Naive thymus-derived CD8-positive, alpha-beta T cell (primary cell): ENCODE results near the gene RFC1. TPM values are rescaled to one million over a fixed set of nuclear protein-coding genes. Genes with fewer than 3 reads are reported as not detected.
A peak's percentile ranks its signal among the peaks of the same experiment; 100 is the strongest.

Source experiments
- ATAC-seq, 2 donors: fragments of 150-1000 bp; cut with Tn5 transposase in 1 of 2; sonication (Bioruptor Pico), chemical (Tn5 transposase) in 1 of 2; 1 replicate in 1 of 2; 2 replicates in 1 of 2; pipeline ENCODE4 v1.10.0; 2021; ENCODE audit warnings: mild to moderate bottlenecking in 2 of 2, moderate library complexity in 2 of 2
- POLR2A ChIA-PET: fragments of 350-600 bp; sonication (Branson Sonifier 250); formaldehyde crosslinking; loops from one replicate; lab custom pipeline; 2021; ENCODE audit warnings: antibody characterized with exemption; lab: Charles Lee
- DNase-seq, 10 donors: peaks; one replicate each; pipeline versions ENCODE4 v3.0.0 to v3.0.0-alpha.2; 2020 to 2022
- H3K27ac Mint-ChIP-seq, 10 donors: one replicate each; pipeline ENCODE4 v1.8.0; 2020 to 2022; ENCODE audit warnings: mild to moderate bottlenecking in 10 of 10, mixed read lengths in 10 of 10, moderate library complexity in 4 of 10, inconsistent platforms in 1 of 10
- H3K27me3 Mint-ChIP-seq, 5 donors: one replicate each; pipeline ENCODE4 v1.8.0; 2021 to 2022; ENCODE audit warnings: mixed read lengths in 5 of 5
- H3K36me3 Mint-ChIP-seq, 3 donors: one replicate each; pipeline ENCODE4 v1.8.0; 2020 to 2022; ENCODE audit warnings: mixed read lengths in 3 of 3, mild to moderate bottlenecking in 2 of 3, inconsistent platforms in 1 of 3
- H3K4me1 Mint-ChIP-seq, 4 donors: one replicate each; pipeline ENCODE4 v1.8.0; 2021 to 2022; ENCODE audit warnings: mixed read lengths in 4 of 4
- H3K4me3 Mint-ChIP-seq, 10 donors: one replicate each; pipeline ENCODE4 v1.8.0; 2020 to 2022; ENCODE audit warnings: mild to moderate bottlenecking in 10 of 10, mixed read lengths in 10 of 10, moderate library complexity in 6 of 10, inconsistent platforms in 1 of 10
- H3K9me3 Mint-ChIP-seq, 9 donors: one replicate each; pipeline ENCODE4 v1.8.0; 2020 to 2022; ENCODE audit warnings: mixed read lengths in 9 of 9, mild to moderate bottlenecking in 3 of 9, inconsistent platforms in 1 of 9, moderate library complexity in 1 of 9
- microRNA-seq: library from miRNA; unstranded; fragments of <30 nt; microRNA quantifications from one replicate; pipeline ENCODE4 v1.2.0, GENCODE V29; 2022; ENCODE audit warnings: borderline microRNAs expressed
- polyA plus RNA-seq, 3 donors: library from polyadenylated mRNA; unstranded; fragments of 300-500 nt; fragmentation: Illumina TruSeq; gene quantifications; one replicate each; pipeline ENCODE4 v1.2.3, GENCODE V29; 2021
- total RNA-seq, 8 experiments: library from RNA in 2 of 8; stranded (reverse) in 2 of 8; gene quantifications; one replicate each; pipeline ENCODE4 v1.2.3 and lab custom pipeline; 2021 to 2026

Gene RFC1
- total and polyA plus RNA-seq, 5 experiments from 2014 or later: 26.6 to 54.6 (median 43.2) TPM

GRCh38 chr4:39256436-39256835 is 109.7 kb downstream of the RFC1 start:
- Mint-ChIP-seq H3K36me3 (peaks cover 13 to 39% (median 31%) of the 10 kb centered on the region in 3 donors), H3K4me1 (no peaks in the 10 kb centered on the region), H3K4me3 (no peak overlapping the region), H3K27me3 (no peaks in the 10 kb centered on the region), H3K27ac (peak overlapping the region in 3 of 10 donors; percentile 11 to 57 (median 18)), H3K9me3 (no peaks in the 10 kb centered on the region)
- POLR2A ChIA-PET: interaction anchor here (0.6 kb wide), 1 partner anchor 116 kb away, joined by 3 read pairs; no protein-coding TSS in a partner anchor
- ATAC-seq (no peak), DNase-seq (no peak)

DNA sequence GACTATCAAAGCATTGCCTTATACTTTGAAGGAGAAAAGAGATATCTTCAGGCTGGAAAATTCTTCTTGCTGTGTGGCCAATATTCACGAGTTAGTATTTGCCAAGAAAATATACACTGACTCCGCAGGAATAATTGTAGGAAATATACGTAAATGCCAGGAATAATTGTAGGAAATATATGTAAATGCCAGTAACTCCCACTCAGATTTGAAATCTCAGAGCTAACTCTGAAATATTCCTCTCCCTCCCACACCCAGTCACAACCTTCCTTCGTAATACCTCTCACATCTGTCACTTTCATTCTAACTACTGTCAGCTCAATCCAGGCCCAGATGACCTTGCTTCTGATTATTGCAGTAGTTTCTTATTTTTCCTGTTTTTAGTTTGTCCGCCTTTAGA is 110.3 kb downstream of the RFC1 start:
- Mint-ChIP-seq H3K27ac (peak overlapping the region in 2 of 10 donors; percentile 3 to 39), H3K36me3 (peaks cover 13 to 34% (median 27%) of the 10 kb centered on the region in 3 donors), H3K4me3 (no peak overlapping the region), H3K9me3 (no peaks in the 10 kb centered on the region), H3K27me3 (no peaks in the 10 kb centered on the region), H3K4me1 (no peaks in the 10 kb centered on the region)
- DNase-seq (no peak), ATAC-seq (no peak)
- POLR2A ChIA-PET: no interaction called here

- ATAC-seq (no peak), DNase-seq (no peak)
- Mint-ChIP-seq H3K27me3 (no peaks in the 10 kb centered on the region), H3K27ac (peak overlapping the region in 1 of 10 donors; percentile 6), H3K4me1 (no peaks in the 10 kb centered on the region), H3K9me3 (peaks cover 0 to 2% (median 0%) of the 10 kb centered on the region in 9 donors), H3K36me3 (peaks cover 13 to 30% (median 25%) of the 10 kb centered on the region in 3 donors), H3K4me3 (no peak overlapping the region)
- POLR2A ChIA-PET: no interaction called here
These were observed 110.9 kb downstream of the RFC1 start for GRCh38 chr4:39255266-39255665.

DNA sequence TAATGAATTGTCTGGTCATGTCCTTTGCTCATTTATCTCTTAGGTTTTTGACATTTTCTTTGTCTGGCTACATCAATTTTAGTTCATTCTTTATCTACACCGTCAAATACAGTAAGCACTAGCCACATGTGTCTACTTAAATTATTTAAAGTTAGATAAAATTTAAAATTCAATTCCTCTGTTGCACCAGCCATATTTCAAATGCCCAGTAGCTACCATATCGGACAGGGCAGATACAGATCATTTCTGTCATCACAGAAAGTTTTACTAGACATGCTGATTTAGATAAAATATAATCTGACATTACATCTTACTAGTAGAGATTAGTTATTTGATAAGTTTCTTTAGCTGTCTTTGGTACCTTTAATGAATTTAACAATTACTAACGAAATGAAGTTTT is 122.7 kb downstream of the RFC1 start:
- Mint-ChIP-seq H3K4me1 (no peaks in the 10 kb centered on the region), H3K36me3 (peaks cover 5 to 28% (median 24%) of the 10 kb centered on the region in 3 donors), H3K27me3 (no peaks in the 10 kb centered on the region), H3K4me3 (no peak overlapping the region), H3K9me3 (peaks cover 0 to 14% (median 5%) of the 10 kb centered on the region in 9 donors), H3K27ac (no peak overlapping the region)
- DNase-seq (no peak), ATAC-seq (no peak)
- POLR2A ChIA-PET: no interaction called here

Small RNAs within 50 kb of the gene (microRNA-seq; reads per million reads assigned to microRNA genes)
- gene MIR5591: not detected

Other genes with a start within 250 kb of the RFC1 start
- 10 to 100 TPM; 46.3 to 50.2 TPM for gene WDR19, start 183.8 kb downstream of the RFC1 start, total RNA-seq
- 1 to 10 TPM; 4.4 to 9.1 (median 6.1) TPM for gene WDR19, start 183.8 kb downstream of the RFC1 start, polyA plus RNA-seq
- under 1 TPM in 1 of 2 experiments, not detected in 1; 0.05 TPM for gene KLB, start 40.6 kb upstream of the RFC1 start, total RNA-seq
- gene KLB, start 40.6 kb upstream of the RFC1 start, polyA plus RNA-seq: under 1 TPM in 1 of 3 donors, not detected in 2; 0.03 TPM
- 1,000 to 10,000 TPM; 2,423 to 2,427 TPM for gene RPL9, start 92.6 kb upstream of the RFC1 start, total RNA-seq
- gene RPL9, start 92.6 kb upstream of the RFC1 start, polyA plus RNA-seq: 1,000 to 10,000 TPM; 2,739 to 3,314 (median 3,187) TPM
- gene LIAS, start 92.7 kb upstream of the RFC1 start, total RNA-seq: 10 to 100 TPM; 25.5 to 28.0 TPM
- 10 to 100 TPM; 14.6 to 20.7 (median 15.9) TPM for gene LIAS, start 92.7 kb upstream of the RFC1 start, polyA plus RNA-seq
- gene UGDH, start 161.1 kb upstream of the RFC1 start, total RNA-seq: 10 to 100 TPM; 19.3 to 22.7 TPM
- gene UGDH, start 161.1 kb upstream of the RFC1 start, polyA plus RNA-seq: 10 to 100 TPM; 20.0 to 27.8 (median 20.6) TPM